Activated CD4-positive, alpha-beta T cell treated with anti-CD3 and anti-CD28 coated beads, Interleukin-2, amount 50 U/mL, for 24 hours (primary cell): Measurements from ENCODE around the gene COX20.

Experiments used
- DNase-seq, 2 donors: peaks; one replicate each; pipeline ENCODE4 v3.0.0-alpha.2; 2020; ENCODE audit warnings: low read depth in 1 of 2, low spot score in 1 of 2

COX20 gene

DNA sequence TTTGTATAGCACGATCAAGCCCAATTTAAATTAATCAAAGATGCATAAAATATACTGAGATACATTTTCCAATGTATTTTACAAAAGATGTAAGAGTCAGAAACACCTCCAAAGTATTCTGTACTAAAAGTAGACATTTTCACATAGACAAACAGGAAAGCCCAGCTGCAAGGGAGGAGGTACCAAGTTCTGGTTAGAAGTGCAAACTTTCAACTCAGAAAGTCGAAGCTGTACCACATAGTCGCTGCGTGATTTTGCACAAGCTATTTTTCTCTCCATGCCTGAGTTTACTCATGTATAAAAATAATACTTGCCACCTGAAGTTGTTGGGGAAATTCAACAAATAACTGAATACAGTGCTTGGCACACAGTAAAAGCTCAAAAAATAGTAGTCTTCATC lies 34.5 kb downstream of the COX20 start:
- no peak for DNase-seq

GRCh38 chr1:244874974-244875579 lies 39.6 kb downstream of the COX20 start:
- no peak for DNase-seq

GRCh38 chr1:244876228-244876910 lies 40.9 kb downstream of the COX20 start:
- no peak for DNase-seq

- DNase-seq = no peak
Measured at GRCh38 chr1:244878681-244879080, 43.2 kb downstream of the COX20 start.

DNA sequence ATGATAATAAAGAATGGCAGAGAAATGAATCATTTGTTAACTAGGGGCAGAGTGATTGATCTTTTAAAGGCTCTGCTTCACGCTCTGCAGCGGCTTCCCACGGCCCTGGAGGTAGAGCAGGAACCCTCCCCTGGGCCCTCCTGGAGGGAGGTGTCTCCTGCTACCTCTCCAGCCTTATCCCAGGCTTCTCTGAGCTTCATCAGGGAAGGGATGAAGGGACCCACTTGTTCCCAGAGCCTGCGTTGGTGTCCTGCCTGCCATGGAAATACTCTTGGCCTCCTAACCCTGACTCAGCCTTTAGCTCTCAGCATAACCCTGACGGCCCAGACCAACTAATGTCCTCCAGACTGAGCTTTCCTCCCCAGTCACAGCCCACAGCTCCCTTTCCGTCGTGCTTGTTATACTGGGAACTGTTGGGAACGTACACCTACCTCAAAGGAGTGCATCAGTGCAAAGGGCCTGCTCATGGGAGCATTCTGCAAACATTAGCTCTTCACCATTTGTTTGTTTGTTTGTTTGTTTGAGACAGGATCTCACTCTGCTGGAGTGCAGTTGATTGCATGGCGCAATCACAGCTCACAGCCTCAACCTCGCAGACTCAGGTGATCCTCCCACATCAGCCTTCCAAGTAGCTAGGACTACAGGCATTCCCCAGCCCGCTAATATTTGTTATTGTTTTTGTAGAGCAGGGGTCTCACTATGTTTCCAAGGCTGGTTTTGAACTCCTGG lies 46.3 kb downstream of the COX20 start:
- no peak for DNase-seq

GRCh38 chr1:244887281-244887680 lies 51.8 kb downstream of the COX20 start:
- DNase-seq = no peak

DNA sequence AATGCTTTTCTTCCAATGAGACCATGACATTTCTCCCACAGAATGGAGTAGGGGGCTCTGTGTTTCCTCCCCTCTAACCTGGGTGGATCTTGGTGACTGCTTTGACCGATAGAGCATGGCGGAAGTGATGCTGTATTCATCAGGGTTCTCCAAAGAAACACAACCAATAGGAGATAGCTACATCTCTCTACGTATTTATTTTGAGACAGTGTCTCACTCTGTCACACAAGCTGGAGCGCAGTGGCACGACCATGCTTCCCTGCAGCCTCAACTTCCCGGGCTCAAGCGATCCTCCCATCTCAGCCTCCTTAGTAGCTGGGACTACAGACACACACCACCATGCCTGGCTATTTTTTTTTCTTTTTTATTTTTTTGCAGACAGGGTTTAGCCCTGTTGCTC lies 58.4 kb downstream of the COX20 start:
- DNase-seq = no peak
